HepG2 (cell line): ENCODE measurements around the gene RPS2. TPM values are rescaled to one million over a fixed set of nuclear protein-coding genes. Genes with fewer than 3 reads are reported as not detected.

ENCODE experiments used
- ATF7 ChIP-seq, 2 experiments: fragments of 450-650 bp in 1 of 2; sonication (generic) in 1 of 2; formaldehyde crosslinking in 1 of 2; IDR thresholded peaks; 2 replicates each; pipeline versions ENCODE4 v1.4.0 to v1.6.1; 2016 to 2020; ENCODE audit warnings: antibody characterized with exemption in 1 of 2, mild to moderate bottlenecking in 1 of 2, missing genetic modification reagents in 1 of 2
- EZH2 ChIP-seq: conservative IDR thresholded peaks from 2 replicates; pipeline ENCODE4 v1.6.1; 2012; ENCODE audit warnings: mild to moderate bottlenecking, low read depth, low read length, moderate library complexity
- FOXJ3 ChIP-seq: sonication (generic); formaldehyde crosslinking; IDR thresholded peaks from 2 replicates; pipeline ENCODE4 v1.4.0; 2020; ENCODE audit warnings: missing genetic modification reagents, mild to moderate bottlenecking, borderline replicate concordance
- HIC2 ChIP-seq: sonication (generic); formaldehyde crosslinking; IDR thresholded peaks from 2 replicates; pipeline ENCODE4 v1.9.0; 2022; ENCODE audit warnings: low read depth, missing genetic modification reagents
- HINFP ChIP-seq: sonication (generic); formaldehyde crosslinking; IDR thresholded peaks from 2 replicates; pipeline ENCODE4 v1.4.0; 2020; ENCODE audit warnings: low read depth, mild to moderate bottlenecking, missing genetic modification reagents
- HMG20B ChIP-seq: conservative IDR thresholded peaks from 2 replicates; pipeline ENCODE4 v1.6.1; 2016; ENCODE audit warnings: missing genetic modification reagents, missing compliant biosample characterization
- NFATC3 ChIP-seq: sonication (generic); formaldehyde crosslinking; IDR thresholded peaks from 2 replicates; pipeline ENCODE4 v1.5.1; 2020; ENCODE audit warnings: mild to moderate bottlenecking, missing genetic modification reagents
- NFIB ChIP-seq: sonication (generic); formaldehyde crosslinking; IDR thresholded peaks from 2 replicates; pipeline ENCODE4 v1.9.0; 2021; ENCODE audit warnings: missing genetic modification reagents, mild to moderate bottlenecking, borderline replicate concordance
- POLR2A ChIP-seq, 2 experiments: IDR thresholded peaks; 2 replicates each; pipeline ENCODE4 v1.6.1; 2011; ENCODE audit warnings: low read depth in 2 of 2, low read length in 2 of 2, mild to moderate bottlenecking in 1 of 2, moderate library complexity in 1 of 2; ENCODE audit not compliant: insufficient read depth in 1 of 2
- RARA ChIP-seq: IDR thresholded peaks from 2 replicates; pipeline ENCODE4 v1.6.1; 2016; ENCODE audit warnings: missing genetic modification reagents, missing compliant biosample characterization
- SOX5 ChIP-seq: IDR thresholded peaks from 2 replicates; pipeline ENCODE4 v1.6.1; 2016; ENCODE audit warnings: borderline replicate concordance
- STAT5B ChIP-seq: sonication (generic); formaldehyde crosslinking; IDR thresholded peaks from 2 replicates; pipeline ENCODE4 v1.4.0; 2020; ENCODE audit warnings: missing genetic modification reagents
- ZBTB14 ChIP-seq: sonication (generic); formaldehyde crosslinking; IDR thresholded peaks from 2 replicates; pipeline ENCODE4 v1.4.0; 2020; ENCODE audit warnings: missing genetic modification reagents
- ZBTB43 ChIP-seq: sonication (generic); formaldehyde crosslinking; conservative IDR thresholded peaks from 2 replicates; pipeline ENCODE4 v1.4.0; 2020; ENCODE audit warnings: missing genetic modification reagents
- ZNF224 ChIP-seq: sonication (generic); formaldehyde crosslinking; IDR thresholded peaks from 2 replicates; pipeline ENCODE4 v1.5.0; 2020; ENCODE audit warnings: mild to moderate bottlenecking, missing genetic modification reagents
- ZNF609 ChIP-seq: sonication (generic); formaldehyde crosslinking; IDR thresholded peaks from 2 replicates; pipeline ENCODE4 v1.4.0; 2020; ENCODE audit warnings: mild to moderate bottlenecking, missing genetic modification reagents, borderline replicate concordance
- polyA plus RNA-seq, 8 experiments: library from polyadenylated mRNA; depleted of rRNA in 3 of 8; stranded (reverse) in 7 of 8; unstranded in 1 of 8; fragments of >200 nt; fragmentation: Illumina TruSeq in 4 of 8; extraction: Trizol in 4 of 8; gene quantifications; 2 replicates each; pipeline versions ENCODE4 v1.2.1 to v1.2.3, GENCODE V29; 2011 to 2016; ENCODE audit warnings: low read depth in 4 of 8, missing spikeins in 1 of 8, mixed read lengths in 1 of 8; ENCODE audit not compliant: insufficient read depth in 1 of 8
- total RNA-seq, 5 experiments: library from RNA; depleted of rRNA; stranded (reverse); fragments of >200 nt; fragmentation: Illumina TruSeq; extraction: Trizol; gene quantifications; 2 replicates each; pipeline ENCODE4 v1.2.3, GENCODE V29; 2016; ENCODE audit warnings: low read depth in 1 of 5

RPS2 gene
- total and polyA plus RNA-seq, 2 of the 13 experiments (the other 11 are each of a cell fraction or from before 2014, with no cell fraction given) = 1,908 to 4,514 TPM

GRCh38 chr16:1990351-1991134, 25.9 kb upstream of the RPS2 start (continued):
- TF ChIP-seq SOX5 (CRISPR knock-in tag) = 0 out of 2 replicates have a peak, but pooled peaks have one; percentile 19
- TF ChIP-seq ZBTB43 (CRISPR knock-in tag) = no peak
- no peak for TF ChIP-seq NFATC3 (CRISPR knock-in tag)
- no peak for TF ChIP-seq EZH2
- no peak for TF ChIP-seq HMG20B (CRISPR knock-in tag)
- TF ChIP-seq ATF7 (IDR thresholded peaks at IDR 0.05) = peak; percentile 91
- TF ChIP-seq ATF7 (CRISPR knock-in tag; IDR thresholded peaks at IDR 0.05) = peak; percentile 87
- TF ChIP-seq ZNF224 = no peak
- TF ChIP-seq HIC2 = no peak
- no peak for TF ChIP-seq STAT5B (CRISPR knock-in tag)
- TF ChIP-seq RARA (CRISPR knock-in tag) = no peak
- no peak for TF ChIP-seq FOXJ3
- TF ChIP-seq ZBTB14 (CRISPR knock-in tag) = 0 out of 2 replicates have a peak, but pooled peaks have one; percentile 12
- TF ChIP-seq POLR2A (IDR thresholded peaks at IDR 0.05; ENCODE audit: insufficient read depth in 1 of 2, low read depth in 2 of 2, low read length in 2 of 2) = peak in 1 of 2 experiments; percentile 49; a peak in 2 of 4 replicates
- no peak for TF ChIP-seq HINFP (CRISPR knock-in tag)
- TF ChIP-seq NFIB (CRISPR knock-in tag) = no peak
- no peak for TF ChIP-seq ZNF609
